Neuron (in vitro differentiated cells): ENCODE data around the gene RAB33B.
"Not testable (repeated sequence)": the region's sequence is repeated elsewhere in the genome, so short reads cannot be mapped to it uniquely, and the experiment has no call there.

Experiments
- H2AFZ ChIP-seq: one replicate; pipeline ENCODE4 v1.6.1; 2013; ENCODE audit warnings: low read depth, mild to moderate bottlenecking, inconsistent platforms, low read length, moderate library complexity
- H3K27me3 ChIP-seq: one replicate; pipeline ENCODE4 v1.6.1; 2013; ENCODE audit warnings: low read length; ENCODE audit not compliant: insufficient read depth
- H3K36me3 ChIP-seq: one replicate; pipeline ENCODE4 v1.6.1; 2013; ENCODE audit warnings: low read length; ENCODE audit not compliant: insufficient read depth
- H3K4me1 ChIP-seq: one replicate; pipeline ENCODE4 v1.6.1; 2013; ENCODE audit warnings: low read length; ENCODE audit not compliant: insufficient read depth
- H3K4me3 ChIP-seq: 2 replicates; pipeline ENCODE4 v1.5.1; 2013; ENCODE audit warnings: mild to moderate bottlenecking, low read length, moderate library complexity
- H3K9me3 ChIP-seq: one replicate; pipeline ENCODE4 v1.6.1; 2013; ENCODE audit warnings: low read length

Gene RAB33B

DNA sequence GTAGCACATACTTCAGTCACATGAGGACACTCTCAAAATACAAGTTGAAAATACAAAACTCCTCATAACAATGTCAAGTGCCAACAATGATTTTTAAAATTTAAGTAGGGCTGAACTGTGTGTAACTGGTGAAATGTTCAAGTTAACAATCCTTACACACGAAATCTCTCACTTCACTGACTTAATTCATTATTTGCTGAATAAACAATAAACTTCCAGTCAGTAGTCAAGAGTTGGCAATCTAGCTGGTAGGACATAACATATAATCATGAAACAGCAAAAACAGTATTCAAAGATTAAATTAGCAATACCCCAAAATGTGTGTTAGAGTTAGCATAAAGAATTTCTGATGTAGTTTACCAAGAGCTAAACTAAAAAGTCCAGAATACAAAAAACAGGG lies 1.9 kb upstream of the RAB33B start:
- Histone ChIP-seq H3K27me3 (no peaks in the 10 kb centered on the region), H3K4me1 (peaks cover 18% of the 10 kb centered on the region), H2AFZ (no peak overlapping the region), H3K4me3 (peak overlapping the region; percentile 59), H3K9me3 (no peaks in the 10 kb centered on the region), H3K36me3 (no peaks in the 10 kb centered on the region)

DNA sequence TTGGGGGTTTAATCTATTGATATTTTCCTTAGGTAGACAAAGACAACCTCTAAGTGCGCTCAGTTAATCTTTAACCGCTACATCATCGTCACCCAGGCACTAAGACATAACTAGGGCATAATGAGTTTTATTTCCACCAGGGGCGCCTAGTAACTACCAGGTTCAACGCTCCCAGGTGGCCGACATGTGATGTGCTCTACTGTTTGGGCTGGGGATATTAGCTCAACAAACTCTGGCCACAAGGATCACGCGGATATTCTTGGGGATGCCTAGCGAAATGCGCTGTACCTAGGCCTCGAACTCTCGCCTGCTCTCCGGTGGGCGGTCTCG lies 915 bp upstream of the RAB33B start:
- H3K36me3 ChIP-seq = no peaks in the 10 kb centered on the region
- H3K27me3 ChIP-seq = no peaks in the 10 kb centered on the region
- peaks cover 18% of the 10 kb centered on the region for H3K4me1 ChIP-seq
- H3K9me3 ChIP-seq = no peaks in the 10 kb centered on the region
- H2AFZ ChIP-seq = peak overlapping the region; percentile 57
- peak overlapping the region; percentile 59 for H3K4me3 ChIP-seq

DNA sequence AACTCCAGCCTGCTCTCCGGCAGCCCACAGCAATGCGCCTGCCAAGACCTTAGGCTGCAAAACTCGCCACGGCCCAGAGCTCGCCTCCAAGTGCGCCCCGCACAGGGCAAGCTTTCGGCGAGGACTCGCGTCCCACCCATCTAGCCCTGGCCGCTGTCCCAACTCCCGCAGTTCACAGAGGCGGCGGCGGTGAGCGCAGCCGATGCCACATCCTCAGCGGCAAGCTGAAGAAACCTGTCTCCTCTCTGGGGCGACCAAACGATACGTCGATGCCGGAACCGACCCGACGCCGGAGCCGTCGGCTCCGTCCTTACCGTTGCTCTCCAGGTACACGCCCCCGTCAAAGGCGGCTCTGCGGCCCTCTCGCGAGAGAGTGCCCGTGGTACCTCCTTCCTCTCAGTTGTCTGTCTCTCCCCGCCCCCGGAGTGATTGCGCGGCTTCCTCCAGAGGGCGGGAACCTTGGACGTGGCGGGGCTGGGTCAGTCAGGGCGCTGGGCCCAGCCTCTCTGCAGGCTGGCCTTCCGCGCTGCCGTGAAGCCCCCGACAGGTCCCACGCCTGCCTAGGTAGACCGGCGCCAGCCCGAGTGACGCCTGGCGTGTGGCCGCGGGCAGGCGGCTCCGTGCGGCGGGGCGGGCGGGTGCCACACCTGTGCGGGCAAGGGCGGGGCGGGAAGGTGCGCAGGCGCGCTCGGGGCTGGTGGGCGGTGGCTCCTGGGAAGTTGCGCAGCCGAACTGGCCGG lies 380 bp upstream of the RAB33B start:
- Histone ChIP-seq H3K9me3 (no peaks in the 10 kb centered on the region), H3K36me3 (no peaks in the 10 kb centered on the region), H3K4me1 (peaks cover 18% of the 10 kb centered on the region), H3K4me3 (peak overlapping the region; percentile 59), H3K27me3 (no peaks in the 10 kb centered on the region), H2AFZ (peak overlapping the region; percentile 57)

DNA sequence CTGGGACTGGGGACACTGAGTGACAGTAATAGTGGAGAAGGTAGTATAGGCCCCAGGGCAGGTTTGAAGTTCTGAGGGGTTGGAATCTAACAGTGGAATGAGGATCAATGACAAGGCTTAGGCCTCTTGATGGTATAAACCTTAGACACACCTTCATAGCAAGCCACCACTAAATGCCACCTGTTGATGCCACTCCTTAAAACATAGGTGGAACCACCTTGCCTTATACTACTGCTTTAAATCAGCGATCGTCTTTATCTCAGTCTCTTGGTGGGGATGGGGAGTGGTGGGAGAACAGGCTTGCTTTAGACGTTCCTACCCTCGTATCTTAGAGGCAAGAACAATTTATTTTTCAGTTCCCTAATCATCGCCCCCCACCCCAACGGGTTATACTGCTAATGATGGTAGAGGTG lies 1.2 kb downstream of the RAB33B start:
- Histone ChIP-seq H3K9me3 (no peaks in the 10 kb centered on the region), H2AFZ (no peak overlapping the region), H3K27me3 (no peaks in the 10 kb centered on the region), H3K4me3 (peak overlapping the region; percentile 59), H3K4me1 (peaks cover 18% of the 10 kb centered on the region), H3K36me3 (no peaks in the 10 kb centered on the region)

DNA sequence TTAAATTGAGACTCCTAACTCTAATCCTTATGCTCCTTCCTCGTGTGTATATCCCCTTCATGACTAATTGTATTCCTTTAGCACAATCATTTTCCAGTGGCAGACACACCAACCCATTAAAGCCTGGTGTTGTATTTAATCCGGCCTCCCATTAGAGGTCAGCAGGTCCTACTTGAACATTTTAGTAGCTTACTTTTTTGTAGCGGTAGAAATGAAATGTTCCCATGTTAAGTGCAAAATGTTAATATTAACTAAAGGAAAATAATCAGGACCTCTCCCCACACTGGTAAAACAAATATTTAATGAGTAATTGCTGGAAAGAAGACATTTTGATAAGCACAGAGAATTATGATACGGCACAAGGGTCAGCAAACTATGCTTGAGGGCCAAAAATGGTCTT lies 3.4 kb downstream of the RAB33B start:
- H3K9me3 ChIP-seq = no peaks in the 10 kb centered on the region
- H3K4me1 ChIP-seq = peaks cover 17% of the 10 kb centered on the region
- H3K27me3 ChIP-seq = no peaks in the 10 kb centered on the region
- no peaks in the 10 kb centered on the region for H3K36me3 ChIP-seq
- no peak overlapping the region for H2AFZ ChIP-seq
- no peak overlapping the region for H3K4me3 ChIP-seq

DNA sequence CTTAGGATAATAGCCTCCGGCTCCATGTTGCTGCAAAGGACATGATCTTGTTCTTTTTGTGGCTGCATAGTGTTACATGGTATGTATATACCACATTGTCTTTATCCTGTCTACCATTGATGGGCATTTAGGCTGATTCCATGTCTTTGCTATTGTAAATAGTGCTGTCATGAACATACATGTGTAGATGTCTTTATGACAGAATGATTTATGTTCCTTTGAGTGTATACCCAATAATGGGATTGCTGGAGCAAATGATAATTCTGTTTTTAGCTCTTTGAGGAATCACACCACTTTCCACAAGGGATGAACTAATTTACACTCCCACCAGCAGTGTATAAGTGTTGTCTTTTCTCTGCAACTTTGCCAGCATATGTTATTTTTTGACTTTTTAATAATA lies 4.6 kb downstream of the RAB33B start:
- Histone ChIP-seq H3K27me3 (no peaks in the 10 kb centered on the region), H3K4me1 (peaks cover 15% of the 10 kb centered on the region), H2AFZ (no peak overlapping the region), H3K36me3 (no peaks in the 10 kb centered on the region), H3K9me3 (no peaks in the 10 kb centered on the region), H3K4me3 (no peak overlapping the region)

DNA sequence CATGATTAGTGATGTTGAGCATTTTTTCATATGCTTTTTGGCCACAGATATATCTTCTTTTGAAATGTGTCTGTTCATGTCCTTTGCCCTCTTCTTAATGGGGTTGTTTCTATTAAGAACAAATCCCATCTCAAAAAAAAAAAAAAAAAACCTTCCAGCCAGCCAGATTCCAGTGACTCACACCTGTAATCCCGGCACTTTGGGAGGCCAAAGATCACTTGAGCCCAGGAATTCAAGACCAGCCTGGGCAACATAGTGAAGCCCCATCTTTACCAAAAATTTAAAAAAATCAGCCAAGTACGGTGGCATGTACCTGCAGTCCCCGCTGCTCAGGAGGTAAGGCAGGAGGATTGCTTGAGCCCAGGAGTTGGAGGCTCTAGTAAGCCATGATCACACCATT lies 5.1 kb downstream of the RAB33B start:
- Histone ChIP-seq H3K4me3 (no peak overlapping the region), H3K27me3 (no peaks in the 10 kb centered on the region), H3K36me3 (no peaks in the 10 kb centered on the region), H3K9me3 (no peaks in the 10 kb centered on the region), H2AFZ (no peak overlapping the region), H3K4me1 (peaks cover 15% of the 10 kb centered on the region)

DNA sequence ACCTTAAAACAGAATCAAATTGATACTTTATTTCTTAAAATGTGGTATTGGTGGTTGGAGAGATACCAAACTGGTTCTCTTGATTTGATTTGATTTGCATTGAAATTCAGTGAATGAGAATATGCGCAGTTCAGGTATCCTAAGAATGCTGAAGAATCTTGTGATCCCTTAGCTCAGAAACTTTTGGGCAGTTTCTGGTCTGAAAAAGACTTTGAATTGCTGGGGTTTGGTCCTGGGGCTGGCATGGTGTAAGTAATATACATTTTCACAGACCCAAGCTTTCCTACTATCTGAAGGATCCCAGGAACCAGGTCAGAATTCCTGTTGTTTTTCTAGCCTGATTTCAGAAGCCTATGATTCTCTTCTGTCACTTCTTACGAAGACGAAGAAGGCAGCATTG lies 6.6 kb downstream of the RAB33B start:
- Histone ChIP-seq H3K4me3 (no peak overlapping the region), H3K36me3 (no peaks in the 10 kb centered on the region), H3K4me1 (peaks cover 6% of the 10 kb centered on the region), H3K9me3 (no peaks in the 10 kb centered on the region), H2AFZ (no peak overlapping the region), H3K27me3 (no peaks in the 10 kb centered on the region)

DNA sequence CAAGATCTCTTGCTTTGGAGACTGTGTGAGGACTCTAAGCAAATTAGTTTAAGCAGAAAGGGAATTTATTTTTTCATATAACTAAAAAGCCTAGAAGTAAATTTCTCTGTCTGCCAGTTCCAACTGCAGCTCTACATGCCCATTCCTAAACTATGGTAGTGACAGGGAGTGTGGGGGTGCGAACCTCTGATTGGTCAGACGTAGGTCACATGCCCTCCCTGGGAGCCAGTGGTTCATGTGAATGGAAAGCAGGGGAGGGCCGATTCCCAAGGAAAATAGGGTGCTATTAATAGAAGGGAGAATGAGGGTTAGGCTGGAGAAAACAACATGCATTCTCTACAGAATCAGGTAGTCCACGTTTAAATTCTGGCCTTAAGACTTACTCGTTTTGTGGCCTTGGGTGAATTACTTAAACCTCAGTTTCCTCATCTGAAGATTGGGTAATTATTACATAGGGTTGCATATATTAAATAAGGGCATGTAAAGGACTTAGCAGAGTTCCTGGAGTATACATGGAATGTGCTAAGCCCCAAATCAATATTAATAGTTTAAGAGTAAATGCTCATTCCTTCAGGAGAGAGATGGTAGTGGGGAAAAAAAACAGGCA lies 7.2 kb downstream of the RAB33B start:
- Histone ChIP-seq H3K4me1 (no peaks in the 10 kb centered on the region), H3K36me3 (no peaks in the 10 kb centered on the region), H3K9me3 (no peaks in the 10 kb centered on the region), H2AFZ (no peak overlapping the region), H3K27me3 (no peaks in the 10 kb centered on the region), H3K4me3 (no peak overlapping the region)

DNA sequence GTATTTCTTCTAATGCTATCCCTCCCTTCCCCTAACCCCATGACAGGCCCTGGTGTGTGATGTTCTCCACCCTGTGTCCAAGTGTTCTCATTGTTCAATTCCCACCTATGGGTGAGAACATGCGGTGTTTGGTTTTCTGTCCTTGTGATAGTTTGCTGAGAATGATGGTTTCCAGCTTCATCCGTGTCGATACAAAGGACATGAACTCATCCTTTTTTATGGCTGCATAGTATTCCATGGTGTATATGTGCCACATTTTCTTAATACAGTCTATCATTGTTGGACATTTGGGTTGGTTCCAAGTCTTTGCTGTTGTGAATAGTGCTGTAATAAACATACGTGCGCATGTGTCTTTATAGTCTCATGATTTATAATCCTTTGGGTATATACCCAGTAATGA lies 10.6 kb downstream of the RAB33B start:
- not testable (repeated sequence) for H3K36me3 ChIP-seq, H3K27me3 ChIP-seq, H3K4me3 ChIP-seq, H3K9me3 ChIP-seq, H3K4me1 ChIP-seq, H2AFZ ChIP-seq

DNA sequence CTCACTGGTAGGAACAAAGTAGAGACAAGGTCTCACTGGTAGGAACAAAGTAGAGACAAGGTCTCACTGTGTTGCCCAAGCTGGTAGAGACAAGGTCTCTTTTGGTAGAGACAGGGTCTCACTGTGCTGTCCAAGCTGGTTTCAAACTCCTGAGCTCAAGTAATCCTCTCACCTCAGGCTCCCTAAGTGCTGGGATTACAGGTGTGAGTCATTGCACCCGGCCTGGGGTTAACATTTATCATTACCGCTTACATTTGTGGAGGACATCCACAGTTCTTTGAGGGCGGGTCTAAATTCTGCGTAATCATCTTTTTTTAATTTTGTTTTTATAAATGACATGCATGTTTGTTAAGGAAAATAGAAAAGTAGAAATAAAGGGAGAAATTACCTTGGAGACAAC lies 12.0 kb downstream of the RAB33B start:
- H3K27me3 ChIP-seq = no peaks in the 10 kb centered on the region
- peaks cover 12% of the 10 kb centered on the region for H3K9me3 ChIP-seq
- no peaks in the 10 kb centered on the region for H3K4me1 ChIP-seq
- H3K36me3 ChIP-seq = no peaks in the 10 kb centered on the region
- no peak overlapping the region for H3K4me3 ChIP-seq
- no peak overlapping the region for H2AFZ ChIP-seq

DNA sequence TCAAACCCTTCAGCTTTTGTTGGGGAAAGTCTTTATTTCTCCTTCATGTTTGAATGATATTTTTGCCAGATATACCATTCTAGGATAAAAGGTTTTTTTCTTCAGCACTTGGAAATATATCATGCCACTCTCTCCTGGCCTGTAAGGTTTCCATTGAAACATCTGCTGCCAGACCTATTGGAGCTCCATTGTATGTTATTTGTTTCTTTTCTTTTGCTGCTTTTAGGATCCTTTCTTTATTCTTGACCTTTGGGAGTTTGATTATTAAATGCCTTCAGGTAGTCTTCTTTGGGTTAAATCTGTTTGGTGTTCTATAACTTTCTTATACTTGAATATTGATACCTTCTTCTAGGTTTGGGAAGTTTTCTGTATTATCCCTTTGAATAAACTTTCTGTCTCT lies 14.8 kb downstream of the RAB33B start:
- H3K36me3 ChIP-seq = peaks cover 12% of the 10 kb centered on the region
- not testable (repeated sequence) for H3K4me3 ChIP-seq, H3K4me1 ChIP-seq, H2AFZ ChIP-seq, H3K27me3 ChIP-seq
- peaks cover 16% of the 10 kb centered on the region for H3K9me3 ChIP-seq

DNA sequence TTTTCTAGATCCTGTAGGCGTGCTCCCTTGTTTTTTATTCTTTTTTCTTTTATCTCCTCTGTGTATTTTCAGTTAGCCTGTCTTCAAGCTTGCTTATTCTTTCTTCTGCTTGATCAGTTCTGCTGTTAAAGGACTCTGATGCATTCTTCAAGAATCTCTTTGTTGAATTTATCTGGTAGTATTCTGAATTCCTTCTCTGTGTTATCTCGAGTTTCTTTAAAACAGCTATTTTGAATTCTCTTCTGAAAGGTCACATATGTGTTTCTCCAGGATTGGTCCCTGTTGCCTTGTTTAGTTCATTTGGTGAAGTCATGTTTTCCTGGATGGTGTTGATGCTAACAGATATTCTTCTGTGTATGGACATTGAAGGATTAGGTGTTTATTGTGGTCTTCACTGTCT lies 15.3 kb downstream of the RAB33B start:
- no peak overlapping the region for H3K4me3 ChIP-seq
- peaks cover 16% of the 10 kb centered on the region for H3K9me3 ChIP-seq
- peaks cover 13% of the 10 kb centered on the region for H3K36me3 ChIP-seq
- H3K4me1 ChIP-seq = no peaks in the 10 kb centered on the region
- no peak overlapping the region for H2AFZ ChIP-seq
- no peaks in the 10 kb centered on the region for H3K27me3 ChIP-seq

DNA sequence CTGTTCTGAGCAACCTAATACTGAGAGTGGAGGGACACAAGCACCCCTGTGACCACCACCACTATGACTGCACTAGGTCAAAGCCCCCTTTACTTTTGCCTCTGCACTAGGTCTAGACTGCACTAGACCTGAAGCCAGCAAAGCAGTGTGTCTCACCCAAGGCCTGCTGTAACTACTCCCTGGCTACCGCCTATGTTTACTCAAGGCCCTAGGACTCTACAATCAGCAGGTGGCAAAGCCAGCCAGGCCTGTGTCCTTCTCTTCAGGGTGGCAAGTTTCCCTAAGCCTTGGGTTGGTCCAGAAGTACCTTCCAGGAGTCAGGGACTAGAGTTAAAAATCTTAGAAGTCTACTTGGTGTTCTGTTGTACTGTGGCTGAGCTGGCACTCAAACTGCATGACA lies 15.9 kb downstream of the RAB33B start:
- H3K27me3 ChIP-seq = no peaks in the 10 kb centered on the region
- H3K4me3 ChIP-seq = no peak overlapping the region
- H3K36me3 ChIP-seq = peaks cover 15% of the 10 kb centered on the region
- peaks cover 16% of the 10 kb centered on the region for H3K9me3 ChIP-seq
- H2AFZ ChIP-seq = no peak overlapping the region
- H3K4me1 ChIP-seq = no peaks in the 10 kb centered on the region
